ENCODE results near the gene MED16.

MED16 gene

DNA sequence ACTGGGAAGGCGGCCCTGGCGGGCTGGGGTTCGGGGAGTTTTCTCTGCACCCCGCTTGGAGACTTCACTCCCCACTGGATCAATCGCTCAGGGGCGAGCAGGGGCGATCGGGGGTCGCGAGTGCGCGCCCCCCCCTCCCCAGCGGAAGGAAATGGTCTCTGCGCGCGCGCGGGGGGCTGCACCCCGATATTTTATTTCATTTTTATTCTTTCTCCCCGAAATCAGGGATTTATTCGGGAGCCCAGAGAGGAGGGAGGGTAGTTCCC, 33.3 kb upstream of the MED16 start:
- Histone ChIP-seq H3F3A (ENCODE audit: insufficient read depth, low read length) (no peaks in the 10 kb centered on the region), H3K79me2 (ENCODE audit: insufficient read depth, low read length) (no peaks in the 10 kb centered on the region), H4K20me1 (ENCODE audit: insufficient read depth, low read length) (no peaks in the 10 kb centered on the region), H3K9me3 (ENCODE audit: low read length) (no peaks in the 10 kb centered on the region), H2AFZ (ENCODE audit: low read length) (no peak overlapping the region), H3K4me3 (ENCODE audit: low read depth, low read length, poor library complexity, severe bottlenecking) (peak overlapping the region; percentile 64), H3K9ac (ENCODE audit: low read length) (peak overlapping the region; percentile 37; the same call in 1 of the 2 replicates), H3K27ac (ENCODE audit: low read depth, low read length, poor library complexity, severe bottlenecking) (no peak overlapping the region), H3K9me2 (ENCODE audit: low read depth, low read length) (no peaks in the 10 kb centered on the region), H3K27me3 (ENCODE audit: insufficient read depth, low read length) (no peaks in the 10 kb centered on the region; the same call in none of the 2 replicates), H3K4me1 (ENCODE audit: insufficient read depth, low read length, severe bottlenecking) (peaks cover 21% of the 10 kb centered on the region), H3K4me2 (ENCODE audit: low read length) (peak overlapping the region; percentile 84), H3K36me3 (ENCODE audit: insufficient read depth, low read length) (no peaks in the 10 kb centered on the region)
- TF ChIP-seq CTCF (IDR thresholded peaks at IDR 0.05; ENCODE audit: low read length) (no peak), EZH2 (IDR thresholded peaks at IDR 0.05; ENCODE audit: borderline replicate concordance, low read length) (no peak)

- no peaks in the 10 kb centered on the region for H3K79me2 ChIP-seq (ENCODE audit: insufficient read depth, low read length)
- H3K4me3 ChIP-seq (ENCODE audit: low read depth, low read length, poor library complexity, severe bottlenecking) = peak within 1 kb of the TSS; percentile 64
- H3K27me3 ChIP-seq (ENCODE audit: insufficient read depth, low read length) = no peaks in the 10 kb centered on the region; the same call in none of the 2 replicates
- H3K9me2 ChIP-seq (ENCODE audit: low read depth, low read length) = no peaks in the 10 kb centered on the region
- peak within 1 kb of the TSS; percentile 84 for H3K4me2 ChIP-seq (ENCODE audit: low read length)
- H3K36me3 ChIP-seq (ENCODE audit: insufficient read depth, low read length) = no peaks in the 10 kb centered on the region
- H3K9ac ChIP-seq (ENCODE audit: low read length) = peak within 1 kb of the TSS; percentile 52
- TF ChIP-seq EZH2 (IDR thresholded peaks at IDR 0.05; ENCODE audit: borderline replicate concordance, low read length) = no peak
- TF ChIP-seq CTCF (IDR thresholded peaks at IDR 0.05; ENCODE audit: low read length) = no peak
- H3K4me1 ChIP-seq (ENCODE audit: insufficient read depth, low read length, severe bottlenecking) = peaks cover 23% of the 10 kb centered on the region
- no peak within 1 kb of the TSS for H2AFZ ChIP-seq (ENCODE audit: low read length)
- no peaks in the 10 kb centered on the region for H4K20me1 ChIP-seq (ENCODE audit: insufficient read depth, low read length)
- no peaks in the 10 kb centered on the region for H3K9me3 ChIP-seq (ENCODE audit: low read length)
- H3K27ac ChIP-seq (ENCODE audit: low read depth, low read length, poor library complexity, severe bottlenecking) = peak within 1 kb of the TSS; percentile 19
- no peaks in the 10 kb centered on the region for H3F3A ChIP-seq (ENCODE audit: insufficient read depth, low read length)
Observed at GRCh38 chr19:925526-926322, 32.7 kb upstream of the MED16 start, which contains the start of gene ARID3A. Gene ARID3A (plus strand): TSS chr19:926035. CDS start chr19:929529, 3,494 bp downstream.

DNA sequence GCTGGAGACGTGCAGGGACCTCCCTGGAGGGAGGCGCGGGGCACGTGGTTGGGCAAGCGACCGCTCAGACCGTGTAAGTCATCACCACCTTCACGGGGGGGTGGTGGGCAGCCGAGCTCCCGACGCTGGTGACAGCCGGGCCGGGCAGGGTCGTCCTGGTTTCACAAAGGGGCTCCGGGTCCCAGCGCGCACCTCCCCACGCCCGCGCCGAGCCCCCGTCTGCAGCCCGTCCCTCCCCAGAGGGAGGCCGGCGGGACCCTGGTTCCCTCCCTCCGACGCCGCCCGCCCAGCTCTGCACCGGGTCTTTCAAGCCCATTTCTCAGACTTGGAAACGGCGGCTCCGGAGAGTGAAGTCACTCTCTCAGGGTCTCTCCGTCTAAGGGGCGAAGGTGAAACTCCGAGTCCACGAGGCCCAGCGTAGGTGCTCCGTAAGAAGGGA, 32.1 kb upstream of the MED16 start:
- Histone ChIP-seq H3K4me2 (ENCODE audit: low read length) (peak overlapping the region; percentile 79), H4K20me1 (ENCODE audit: insufficient read depth, low read length) (no peaks in the 10 kb centered on the region), H3K9me2 (ENCODE audit: low read depth, low read length) (no peaks in the 10 kb centered on the region), H3K4me3 (ENCODE audit: low read depth, low read length, poor library complexity, severe bottlenecking) (peak overlapping the region; percentile 64), H3K27me3 (ENCODE audit: insufficient read depth, low read length) (no peaks in the 10 kb centered on the region; the same call in none of the 2 replicates), H3K9ac (ENCODE audit: low read length) (peak overlapping the region; percentile 52), H3K36me3 (ENCODE audit: insufficient read depth, low read length) (no peaks in the 10 kb centered on the region), H2AFZ (ENCODE audit: low read length) (no peak overlapping the region), H3K79me2 (ENCODE audit: insufficient read depth, low read length) (no peaks in the 10 kb centered on the region), H3F3A (ENCODE audit: insufficient read depth, low read length) (no peaks in the 10 kb centered on the region), H3K9me3 (ENCODE audit: low read length) (no peaks in the 10 kb centered on the region), H3K4me1 (ENCODE audit: insufficient read depth, low read length, severe bottlenecking) (peaks cover 29% of the 10 kb centered on the region), H3K27ac (ENCODE audit: low read depth, low read length, poor library complexity, severe bottlenecking) (peak overlapping the region; percentile 19)
- TF ChIP-seq CTCF (IDR thresholded peaks at IDR 0.05; ENCODE audit: low read length) (no peak), EZH2 (IDR thresholded peaks at IDR 0.05; ENCODE audit: borderline replicate concordance, low read length) (no peak)
